IPS DF 19.7 (cell line): ENCODE data around the gene WEE2.

Source experiments
- DNase-seq: peaks from one replicate; pipeline ENCODE4 v3.0.0-alpha.2; 2013; ENCODE audit warnings: low read depth, low spot score

WEE2 gene

DNA sequence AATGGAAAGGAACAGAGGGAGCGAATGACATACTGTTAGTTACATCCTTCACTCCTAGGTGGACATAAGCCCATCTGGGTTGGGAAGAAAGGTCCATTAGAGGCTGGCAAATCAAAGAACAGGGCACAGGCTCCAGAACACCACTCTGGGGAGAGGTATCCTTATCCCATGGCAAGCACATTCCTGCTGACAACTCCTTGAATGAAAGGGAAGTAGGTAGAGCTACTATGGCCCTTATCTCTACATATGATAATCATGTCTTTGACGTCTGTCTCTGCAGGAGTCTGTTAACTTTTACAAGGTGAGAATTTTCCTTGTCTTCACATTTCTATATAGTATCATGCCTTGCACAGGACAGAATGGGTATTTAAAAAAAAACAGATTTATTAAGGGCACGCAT lies 16.6 kb upstream of the WEE2 start:
- DNase-seq = no peak

DNA sequence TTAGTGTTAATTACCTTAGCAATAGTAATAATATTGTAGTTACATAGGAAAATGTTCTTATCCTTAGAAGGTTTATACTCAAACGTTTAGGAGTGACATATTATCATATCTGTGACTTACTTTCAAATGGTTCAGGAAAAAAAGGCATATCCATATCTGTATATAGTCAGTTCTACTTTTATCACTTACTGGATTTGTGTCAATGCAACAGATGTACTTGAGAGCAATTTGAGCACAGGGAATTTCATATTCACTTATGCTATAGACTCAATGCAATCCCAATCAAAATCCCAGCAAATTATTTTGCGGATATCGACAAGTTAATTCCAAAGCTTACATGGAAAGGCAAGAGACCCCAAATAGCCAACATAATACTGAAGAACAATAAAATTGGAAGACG lies 16.2 kb upstream of the WEE2 start:
- no peak for DNase-seq

DNA sequence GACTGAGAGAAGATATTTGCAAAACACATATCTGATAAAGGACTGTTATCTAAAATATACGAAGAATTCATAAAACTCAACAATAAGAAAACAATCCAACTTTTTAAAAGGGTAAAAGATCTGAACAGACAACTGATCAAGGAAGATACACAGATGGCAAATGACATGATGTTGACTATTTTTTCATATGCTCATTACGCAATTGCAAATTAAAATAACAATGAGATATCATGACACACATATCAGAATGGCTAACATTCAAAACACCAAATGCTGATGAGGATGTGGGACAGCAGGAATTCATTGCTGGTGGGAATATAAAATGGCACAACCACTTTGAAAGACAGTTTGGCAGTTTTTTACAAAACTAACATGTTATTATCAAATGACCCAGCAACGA lies 15.1 kb upstream of the WEE2 start:
- no peak for DNase-seq

DNA sequence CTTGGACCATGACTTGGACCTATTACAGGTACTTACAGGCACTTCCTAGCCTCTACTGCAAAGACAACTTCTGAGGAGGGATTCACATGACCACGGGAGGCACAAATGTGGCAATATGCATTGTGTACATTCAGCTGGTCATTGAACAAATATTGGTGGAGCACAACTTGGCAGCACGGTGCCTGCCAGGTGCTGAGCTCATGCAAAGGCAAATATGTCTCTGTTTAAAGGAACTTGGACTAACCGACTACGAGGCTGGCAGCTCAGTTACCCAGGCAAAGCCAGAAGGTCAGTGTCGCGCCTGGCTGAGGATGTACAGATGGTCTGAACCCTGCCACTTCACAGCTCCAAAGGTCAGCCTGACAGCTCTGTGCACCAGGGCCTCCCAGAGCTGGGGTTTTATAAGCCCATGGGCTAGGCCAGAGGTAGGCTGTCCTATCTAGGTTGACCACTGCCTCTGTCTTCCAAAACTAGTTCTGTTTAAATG lies 12.3 kb upstream of the WEE2 start:
- DNase-seq = no peak

DNA sequence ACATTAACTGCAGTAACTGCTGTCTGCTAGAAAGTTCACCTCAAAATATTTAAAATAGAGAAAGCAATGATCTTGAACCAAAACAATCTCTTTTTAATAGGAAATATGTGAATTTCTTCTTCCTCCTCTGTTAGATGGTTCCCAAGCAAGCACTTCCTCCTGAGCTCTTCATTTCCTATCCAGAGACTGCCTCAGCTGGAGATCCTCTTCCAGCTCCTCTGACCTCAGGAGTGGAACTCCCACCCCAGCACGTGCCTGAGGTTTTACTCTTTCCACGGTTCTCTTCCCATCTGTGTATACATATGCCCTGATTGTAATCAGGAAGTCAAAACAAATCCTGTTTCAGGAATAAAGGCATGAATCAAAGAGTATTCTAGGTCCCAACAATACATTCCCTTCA lies 11.8 kb upstream of the WEE2 start:
- no peak for DNase-seq

DNA sequence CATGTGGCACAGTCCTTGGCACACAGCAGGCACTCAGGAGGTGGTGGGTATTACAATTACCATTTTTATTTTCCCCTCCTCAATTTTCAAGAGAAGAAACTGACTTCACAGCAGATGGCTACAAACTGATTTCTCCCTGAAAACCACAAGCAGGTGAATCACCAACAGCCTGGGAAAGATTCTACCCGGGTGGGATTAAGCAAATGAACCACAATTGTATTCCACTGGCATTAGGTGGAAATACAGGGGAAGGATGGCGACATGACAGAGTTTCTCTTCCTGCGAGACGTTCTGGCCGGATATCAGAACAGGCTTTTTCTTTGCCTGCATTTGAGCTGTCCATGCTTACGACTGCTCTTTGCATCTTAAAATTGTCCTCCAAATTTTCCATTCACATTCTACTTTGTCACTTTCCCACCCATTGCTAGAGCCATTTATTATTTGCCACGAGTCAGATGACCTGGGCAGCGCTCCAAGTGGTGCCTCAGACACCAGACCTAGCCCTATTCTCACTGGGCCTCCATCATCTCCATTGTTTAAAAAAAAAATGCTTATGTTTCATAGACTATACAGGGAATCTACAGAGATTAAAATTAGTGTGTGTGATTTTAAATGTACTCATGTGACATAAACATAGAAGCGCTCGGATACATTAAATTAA lies 10.8 kb upstream of the WEE2 start:
- no peak for DNase-seq

DNA sequence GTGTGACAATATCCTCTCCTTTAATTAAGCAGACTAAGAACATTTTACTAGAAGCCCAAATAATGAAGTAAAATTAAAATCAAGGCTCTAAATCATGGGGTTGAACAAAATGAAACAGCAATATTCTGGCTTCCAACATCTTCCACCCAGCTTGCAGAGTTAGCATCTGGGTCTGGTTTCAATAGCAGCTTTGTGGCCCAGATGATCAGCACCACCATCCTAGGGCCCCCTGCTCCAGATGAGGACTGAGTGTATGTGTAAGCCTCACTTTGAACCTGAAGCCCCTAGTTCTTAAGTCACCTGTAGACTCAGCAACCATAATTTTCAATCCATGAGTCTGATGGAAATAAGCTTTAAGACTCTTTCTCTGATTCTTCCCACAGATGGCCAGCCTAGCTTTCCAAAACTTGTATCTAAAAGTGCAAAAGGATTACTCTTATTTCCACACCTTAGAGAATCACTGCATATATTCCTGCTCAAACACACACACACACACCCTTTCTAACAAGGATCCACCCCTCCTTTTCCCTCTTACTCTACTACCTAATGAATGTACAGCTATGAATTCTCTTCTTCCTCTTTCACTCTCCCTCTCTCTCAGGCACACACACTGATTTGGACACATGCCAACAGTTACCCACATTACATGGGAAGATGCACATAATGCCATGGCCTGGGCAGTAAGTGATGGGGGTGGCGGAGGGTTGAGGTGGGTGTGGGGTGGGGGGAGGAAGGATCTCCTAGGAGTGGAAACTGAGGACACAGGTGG lies 9.7 kb upstream of the WEE2 start:
- DNase-seq = no peak

DNA sequence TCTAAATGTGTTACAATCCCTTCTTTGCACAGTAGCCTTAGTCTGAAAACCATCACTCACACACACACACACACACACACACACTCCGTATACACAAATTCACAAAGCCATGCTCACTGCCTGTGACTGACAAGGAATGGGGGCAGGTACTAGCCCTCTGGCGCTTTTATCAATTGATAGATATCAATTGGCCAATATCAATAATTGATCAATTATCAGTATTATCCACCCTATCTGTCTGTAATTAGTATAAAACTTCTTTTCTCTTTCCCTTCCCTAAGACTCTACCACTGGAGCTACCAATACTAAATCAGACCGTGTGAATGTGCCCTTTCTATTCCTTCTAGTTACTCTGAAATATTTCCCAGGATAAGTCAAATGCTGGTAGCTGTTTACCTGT lies 8.3 kb upstream of the WEE2 start:
- no peak for DNase-seq

DNA sequence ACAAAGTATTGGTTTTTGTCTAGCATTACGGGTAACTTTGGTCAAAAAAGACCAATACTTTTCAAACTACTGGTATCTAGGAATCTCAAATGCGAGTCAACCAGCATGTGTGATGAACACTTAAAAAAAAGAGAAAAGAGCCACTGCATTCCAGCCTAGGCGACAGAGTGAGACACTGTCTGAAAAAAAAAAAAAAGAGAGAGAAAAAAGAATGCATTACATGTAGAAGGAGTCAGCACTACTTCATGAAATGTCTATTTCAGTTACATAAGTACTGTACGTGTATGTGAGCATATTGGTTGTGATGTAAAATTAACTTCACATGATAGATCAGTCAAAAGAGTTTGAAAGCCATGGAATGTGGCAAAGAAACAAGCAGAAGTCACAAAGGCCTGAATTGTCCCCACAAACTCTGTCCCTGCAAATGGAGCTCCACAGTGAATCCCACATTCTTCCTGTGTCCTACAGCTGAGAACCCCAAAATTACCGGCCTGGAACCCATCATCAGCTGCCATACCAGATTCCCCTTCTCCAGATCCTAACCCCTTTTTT lies 7.8 kb upstream of the WEE2 start:
- no peak for DNase-seq

DNA sequence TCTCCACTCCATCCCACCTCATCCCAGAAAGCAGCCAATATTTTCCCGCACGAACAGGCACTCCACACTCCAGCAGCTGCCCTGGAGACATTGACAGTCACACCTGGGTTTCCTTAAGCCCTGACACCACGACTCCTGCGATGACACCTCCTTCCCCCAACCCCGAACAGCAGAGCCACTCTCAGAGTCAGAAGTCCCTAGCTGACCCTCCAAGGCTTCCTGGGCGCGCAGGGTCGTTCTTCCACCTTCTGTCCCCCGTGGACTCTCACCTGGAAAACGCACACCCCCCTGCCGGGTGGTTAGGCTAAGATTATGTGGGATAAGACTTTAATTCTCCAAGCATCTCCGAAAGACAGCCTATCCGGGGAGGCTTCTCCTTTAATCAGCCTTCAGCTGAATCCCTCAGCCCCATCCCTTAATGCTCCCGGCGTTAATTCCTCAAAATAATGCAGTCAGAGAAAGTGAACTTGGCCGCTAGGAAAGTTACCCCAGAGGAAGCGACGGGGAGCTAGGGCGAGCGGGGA lies 7.2 kb upstream of the WEE2 start:
- no peak for DNase-seq

DNA sequence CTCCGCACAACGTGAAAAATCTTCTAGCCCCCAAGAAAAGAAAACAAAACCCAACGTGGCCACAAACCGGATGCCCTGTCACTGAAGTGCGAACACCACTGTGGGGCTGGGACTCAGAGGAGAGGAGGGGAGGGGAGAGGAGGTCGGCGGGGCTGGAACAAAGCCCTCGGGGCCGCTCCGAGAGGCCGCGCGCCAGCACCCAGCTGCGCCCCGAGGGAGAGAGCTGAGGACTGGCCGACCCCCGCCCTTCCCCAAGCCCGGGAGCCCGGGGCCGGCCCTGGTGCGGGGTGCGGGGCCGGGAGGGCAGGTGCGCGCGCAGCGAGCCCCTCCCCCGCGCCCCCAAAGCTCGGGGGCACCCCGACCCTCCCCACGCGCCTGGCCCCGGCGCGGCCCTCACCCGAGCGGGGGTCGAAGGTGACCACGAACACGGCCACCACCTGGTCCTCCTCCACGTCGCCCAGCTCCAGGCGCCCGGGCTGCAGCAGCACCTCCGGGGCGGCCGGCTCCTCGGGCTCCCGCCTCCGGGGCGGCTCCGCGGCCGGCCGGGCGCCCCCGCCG lies 6.6 kb upstream of the WEE2 start:
- DNase-seq = no peak

DNA sequence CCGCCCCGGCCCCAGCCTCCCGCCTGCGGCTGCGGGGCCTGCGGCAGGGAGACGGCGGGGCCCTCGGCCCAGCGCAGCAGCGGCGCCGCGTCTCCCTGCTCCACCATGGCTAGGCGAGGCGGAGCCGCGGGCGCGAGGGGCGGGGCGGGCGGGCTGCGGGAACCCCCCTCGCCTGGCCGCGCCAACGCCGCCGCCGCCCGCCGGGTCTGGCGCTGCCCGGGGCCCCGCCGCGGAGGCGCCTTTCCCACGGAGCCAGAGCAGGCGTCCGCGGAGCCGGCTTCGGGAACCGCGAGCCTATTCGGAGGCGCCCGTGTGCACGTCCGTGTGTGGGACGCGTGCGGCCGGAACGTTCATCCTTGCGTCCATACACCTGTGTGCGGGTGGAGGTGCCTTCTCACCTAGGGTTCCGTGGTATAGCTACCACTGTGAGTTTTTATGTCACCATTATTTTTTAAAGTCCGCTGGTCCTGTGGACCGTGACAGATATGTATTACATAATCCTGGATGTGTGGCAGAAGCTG lies 6.0 kb upstream of the WEE2 start, which contains the start of gene DENND11:
TSS of gene DENND11 (minus strand) at position 120 of the 521 bp plus-strand sequence. CDS start at position 107, 13 bp downstream.
- no peak for DNase-seq

DNA sequence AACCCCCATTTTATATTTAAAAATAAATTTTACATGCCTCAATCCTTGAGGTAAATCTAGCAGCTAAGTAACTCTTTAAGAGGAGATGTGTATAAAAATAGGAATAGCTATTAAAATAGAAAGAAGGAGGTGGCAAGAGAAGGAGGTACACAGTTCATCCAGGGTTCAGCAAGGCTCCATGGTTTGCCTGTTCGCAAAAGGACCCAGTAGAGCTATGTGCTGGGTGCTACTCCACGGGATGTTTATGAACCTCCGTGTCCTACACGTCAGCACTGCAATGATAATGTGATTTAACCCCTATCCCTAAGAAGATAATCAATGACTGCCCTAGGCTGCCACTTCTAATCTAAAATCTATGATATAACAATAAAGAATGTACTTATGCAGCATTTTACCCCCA lies 5.3 kb upstream of the WEE2 start:
- no peak for DNase-seq

DNA sequence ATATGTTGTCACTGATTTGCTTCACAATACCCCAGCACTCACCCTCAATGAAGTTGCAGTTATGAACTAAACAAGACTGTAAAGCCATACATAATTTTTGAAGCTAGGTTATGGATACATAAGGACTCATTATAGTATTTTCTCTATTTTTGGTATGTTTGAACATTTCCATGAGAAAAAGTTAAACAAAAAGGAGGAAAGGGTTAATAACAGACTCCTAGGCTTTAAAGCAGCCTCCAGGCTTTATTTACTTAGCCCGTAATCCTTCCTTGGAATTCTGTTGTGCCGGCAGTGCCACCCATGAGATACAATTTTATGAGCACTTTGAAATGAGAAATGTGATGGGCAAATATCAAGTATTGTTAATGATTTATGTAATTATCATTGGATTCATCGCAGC lies 4.0 kb upstream of the WEE2 start:
- no peak for DNase-seq

DNA sequence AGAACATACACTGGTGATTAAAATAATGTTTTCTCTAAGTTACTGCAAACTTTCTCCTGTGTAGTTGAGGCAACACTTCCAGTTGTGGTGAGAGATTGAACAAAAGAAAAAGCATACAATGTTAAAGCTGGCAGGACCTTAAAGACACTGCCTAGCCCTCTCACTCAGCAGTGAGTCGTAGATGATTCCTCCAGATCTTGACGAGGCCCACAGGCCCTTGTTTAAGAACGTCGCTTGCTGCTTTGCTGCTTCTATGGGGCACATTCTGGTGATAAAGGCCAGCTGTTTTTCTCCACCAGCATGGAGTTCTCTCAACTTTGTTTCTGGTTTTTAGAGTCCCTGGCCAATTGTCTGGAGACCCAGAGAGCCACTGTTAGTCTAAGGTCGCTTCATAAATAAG lies 3.4 kb upstream of the WEE2 start:
- no peak for DNase-seq

DNA sequence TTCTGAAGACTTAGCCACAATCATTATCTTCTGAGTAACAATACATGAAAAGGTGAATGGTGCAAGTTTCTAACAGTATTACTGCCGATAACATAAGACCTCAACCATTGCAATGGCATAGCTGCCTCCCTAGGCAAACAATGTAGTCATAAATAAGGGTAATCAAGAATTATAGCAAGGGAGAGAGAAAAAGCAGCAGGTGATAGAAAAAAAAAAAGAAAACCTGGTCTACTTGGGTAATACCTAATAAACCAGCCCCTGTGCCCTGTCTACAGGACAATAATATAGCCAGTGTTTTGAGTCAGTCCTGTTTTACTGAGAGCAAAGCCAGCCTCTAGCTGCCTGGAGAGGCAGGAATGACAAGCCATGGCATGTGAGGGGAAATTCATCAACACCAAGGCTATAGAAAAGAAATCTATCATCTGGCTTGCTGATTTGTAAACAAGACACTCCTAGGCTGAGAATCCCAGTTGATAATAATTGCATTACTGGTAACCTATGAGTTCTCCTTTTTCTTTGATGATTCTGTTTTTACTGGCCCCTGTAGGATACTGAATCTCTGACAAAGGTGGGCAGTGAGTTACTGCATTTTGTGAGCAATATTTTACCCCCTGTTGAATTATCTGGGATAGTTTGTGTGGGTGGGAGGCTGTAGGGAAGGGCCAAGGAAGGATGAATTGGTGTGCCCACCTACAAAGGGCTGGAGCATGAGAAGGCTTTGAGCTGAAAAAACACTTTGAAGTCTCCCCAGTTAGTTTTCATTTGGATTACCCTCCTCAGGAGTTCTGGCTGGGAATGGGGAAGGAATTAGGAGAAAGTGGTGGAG lies 1.7 kb upstream of the WEE2 start:
- no peak for DNase-seq

DNA sequence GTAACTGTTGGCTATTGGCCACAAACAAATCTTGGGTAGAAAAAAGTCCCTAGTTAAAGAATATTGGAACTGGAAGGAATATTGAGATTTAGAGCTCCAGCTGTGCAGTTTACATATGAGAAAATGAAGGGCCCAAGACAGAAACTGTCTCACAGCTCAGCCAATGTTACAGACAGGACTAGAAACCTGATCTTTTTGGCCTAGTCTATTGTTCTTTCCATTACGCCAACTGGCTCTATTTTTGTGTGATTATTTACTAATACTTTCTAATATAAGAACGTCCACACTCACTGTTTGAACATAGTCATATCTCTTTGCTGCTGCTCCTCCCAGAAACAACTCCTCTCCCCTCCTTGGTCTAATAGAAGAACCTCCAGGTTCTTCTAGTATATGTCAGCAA lies 1.2 kb downstream of the WEE2 start:
- DNase-seq = no peak

DNA sequence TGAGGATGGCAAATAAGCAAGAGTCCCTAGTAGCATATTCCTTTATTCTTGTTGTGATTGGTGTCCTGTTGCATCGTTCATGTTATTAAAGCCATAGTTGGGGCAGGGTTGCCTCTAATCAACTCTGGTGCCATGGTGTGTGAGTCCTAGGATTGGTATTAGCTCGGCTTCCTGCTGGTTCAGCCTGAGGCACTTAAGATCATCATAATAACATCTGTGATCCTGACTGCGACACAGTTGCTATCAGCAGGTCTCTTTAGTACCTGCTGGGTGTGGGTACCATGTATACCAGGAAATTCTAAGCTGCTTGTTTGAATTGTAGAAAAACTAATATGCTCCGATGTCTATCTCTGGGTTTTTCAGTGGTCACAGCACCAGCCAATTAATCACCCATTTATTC lies 1.6 kb downstream of the WEE2 start:
- no peak for DNase-seq

DNA sequence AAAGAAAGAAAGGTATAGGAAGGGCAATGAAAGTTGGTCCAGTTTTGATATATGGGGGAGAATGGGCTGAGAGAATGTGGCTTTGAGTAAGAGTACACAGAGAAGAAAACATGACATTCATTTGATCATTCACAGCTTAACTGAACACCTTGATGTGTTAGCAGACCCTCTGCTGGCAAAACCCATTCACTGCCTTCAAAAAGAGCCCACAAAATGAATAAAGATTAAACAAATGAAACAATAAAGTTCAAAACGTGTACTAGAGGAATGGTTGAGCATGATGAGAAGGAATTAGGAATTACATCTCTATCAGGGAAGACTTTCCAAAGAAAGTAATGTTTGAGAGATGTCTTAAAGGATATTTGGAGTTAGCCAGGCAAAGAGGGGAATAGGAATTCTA lies 2.1 kb downstream of the WEE2 start:
- DNase-seq = no peak

DNA sequence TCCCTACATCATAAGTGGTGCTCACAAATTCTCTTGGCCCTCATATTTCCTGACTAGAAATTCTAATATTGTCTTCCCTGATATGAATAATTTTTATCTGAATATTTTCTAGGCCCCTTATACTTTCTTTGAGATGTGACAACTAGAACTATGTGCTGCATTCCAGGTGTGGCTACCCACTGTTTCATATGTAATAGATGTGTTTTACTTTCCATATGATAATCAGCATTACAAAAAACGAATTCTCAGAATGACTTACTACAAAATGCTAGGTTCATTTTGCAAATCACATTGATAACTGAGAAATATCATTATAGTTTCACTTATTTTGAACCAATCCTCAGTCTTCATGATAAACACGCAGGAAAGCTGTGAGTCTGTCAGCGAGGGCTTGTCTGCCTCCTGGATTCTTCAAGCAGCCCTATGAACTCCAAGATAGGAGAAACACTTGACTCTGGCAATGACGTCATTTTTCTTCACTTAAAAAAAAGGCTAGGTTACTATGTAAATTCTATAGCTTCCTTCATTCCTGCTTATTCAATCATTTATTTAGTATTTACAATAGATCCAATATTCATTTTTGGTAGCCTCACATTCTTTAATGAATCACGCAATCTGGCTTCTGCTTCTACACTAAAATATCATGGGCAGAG lies 4.6 kb downstream of the WEE2 start:
- DNase-seq = no peak

DNA sequence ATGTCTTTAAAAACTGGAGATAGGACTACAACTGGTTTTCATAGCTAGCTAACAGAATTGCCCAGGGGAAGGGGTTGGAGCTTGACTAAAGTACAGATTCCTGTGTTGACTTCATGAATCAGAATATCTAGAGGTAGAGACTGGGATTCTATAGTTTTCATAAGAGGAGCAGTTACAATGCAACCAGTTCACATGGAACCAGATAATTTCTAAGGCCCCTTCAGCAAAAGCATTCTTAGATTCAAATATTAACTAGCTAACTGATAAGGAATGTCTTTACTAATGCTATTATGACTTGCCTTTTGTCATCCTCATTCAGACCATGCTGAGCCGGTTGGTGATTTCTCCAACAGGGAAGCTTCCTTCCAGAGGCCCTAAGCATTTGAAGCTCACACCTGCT lies 5.7 kb downstream of the WEE2 start:
- no peak for DNase-seq
